Adrenal gland (tissue), 5 donors: ENCODE results near the gene TSPAN9.

Experiments used
- POLR2A ChIP-seq, 2 donors: fragments of 450-650 bp; IDR thresholded peaks; one replicate each; pipeline ENCODE4 v1.6.1; 2017; ENCODE audit warnings: antibody characterized with exemption in 2 of 2, mild to moderate bottlenecking in 2 of 2, moderate library complexity in 1 of 2
- TF ChIP-seq, protein P1 (sequence below), 6 experiments: fragments of 450-650 bp in 4 of 6; fragments of 200-600 bp in 2 of 6; sonication (generic) in 1 of 6; IDR thresholded peaks; 1 replicate in 5 of 6; 2 replicates in 1 of 6; pipeline versions ENCODE4 v1.5.1 to v1.8.0; 2016 to 2021; ENCODE audit warnings: antibody characterized with exemption in 6 of 6, mild to moderate bottlenecking in 2 of 6, moderate library complexity in 1 of 6
- donor health status: DM: no; HTN: no; CAD: no.

GRCh38 chr12:3167636-3168035, 90.5 kb downstream of the TSPAN9 start:
- no peak for TF ChIP-seq POLR2A (IDR thresholded peaks at IDR 0.05)
- TF ChIP-seq, protein P1, sequence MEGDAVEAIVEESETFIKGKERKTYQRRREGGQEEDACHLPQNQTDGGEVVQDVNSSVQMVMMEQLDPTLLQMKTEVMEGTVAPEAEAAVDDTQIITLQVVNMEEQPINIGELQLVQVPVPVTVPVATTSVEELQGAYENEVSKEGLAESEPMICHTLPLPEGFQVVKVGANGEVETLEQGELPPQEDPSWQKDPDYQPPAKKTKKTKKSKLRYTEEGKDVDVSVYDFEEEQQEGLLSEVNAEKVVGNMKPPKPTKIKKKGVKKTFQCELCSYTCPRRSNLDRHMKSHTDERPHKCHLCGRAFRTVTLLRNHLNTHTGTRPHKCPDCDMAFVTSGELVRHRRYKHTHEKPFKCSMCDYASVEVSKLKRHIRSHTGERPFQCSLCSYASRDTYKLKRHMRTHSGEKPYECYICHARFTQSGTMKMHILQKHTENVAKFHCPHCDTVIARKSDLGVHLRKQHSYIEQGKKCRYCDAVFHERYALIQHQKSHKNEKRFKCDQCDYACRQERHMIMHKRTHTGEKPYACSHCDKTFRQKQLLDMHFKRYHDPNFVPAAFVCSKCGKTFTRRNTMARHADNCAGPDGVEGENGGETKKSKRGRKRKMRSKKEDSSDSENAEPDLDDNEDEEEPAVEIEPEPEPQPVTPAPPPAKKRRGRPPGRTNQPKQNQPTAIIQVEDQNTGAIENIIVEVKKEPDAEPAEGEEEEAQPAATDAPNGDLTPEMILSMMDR (IDR thresholded peaks at IDR 0.05): no peak
